Testis (tissue), 3 donors: ENCODE measurements around the gene ALPG. TPM values are rescaled to one million over a fixed set of nuclear protein-coding genes. Genes with fewer than 3 reads are reported as not detected.
A peak's percentile ranks its signal among the peaks of the same experiment; 100 is the strongest.
"Not testable (repeated sequence)": the region's sequence is repeated elsewhere in the genome, so short reads cannot be mapped to it uniquely, and the experiment has no call there.

Source experiments
- DNase-seq: peaks from one replicate; pipeline ENCODE4 v3.0.0-alpha.2; 2019
- H3K27ac ChIP-seq, 2 donors: fragments of 200-600 bp; sonication (generic); one replicate each; pipeline ENCODE4 v1.5.1; 2019
- H3K27me3 ChIP-seq: fragments of 200-600 bp; sonication (generic); one replicate; pipeline ENCODE4 v1.5.1; 2019
- H3K36me3 ChIP-seq: fragments of 200-600 bp; sonication (generic); one replicate; pipeline ENCODE4 v1.5.1; 2017; ENCODE audit warnings: low read depth; ENCODE audit errors: missing control alignments
- H3K4me1 ChIP-seq: fragments of 200-600 bp; sonication (generic); one replicate; pipeline ENCODE4 v1.5.1; 2019
- H3K4me3 ChIP-seq, 2 donors: fragments of 200-600 bp; sonication (generic); one replicate each; pipeline ENCODE4 v1.5.1; 2017 to 2019
- H3K9me3 ChIP-seq: fragments of 200-600 bp; sonication (generic); one replicate; pipeline ENCODE4 v1.5.1; 2017
- POLR2A ChIP-seq: fragments of 450-650 bp; IDR thresholded peaks from one replicate; pipeline ENCODE4 v1.6.1; 2017; ENCODE audit warnings: antibody characterized with exemption, mild to moderate bottlenecking, moderate library complexity
- WGBS, 2 donors: methylation state at CpG; one replicate each; pipeline ENCODE4 v1.1.5; 2018; 5-methylcytosine and 5-hydroxymethylcytosine counted together
- intact Hi-C: fragments of 100-400 bp; cut with DNase I; formaldehyde crosslinking; loops from one replicate; pipeline ENCODE4 v1.15.1; 2023; ENCODE audit warnings: low total_unique reads
- polyA plus RNA-seq: library from polyadenylated mRNA; stranded (reverse); fragments of 350-450 nt; fragmentation: Illumina TruSeq; extraction: RNeasy Lipid Tissue Mini Kit (QIAGEN cat#74804); gene quantifications from one replicate; pipeline ENCODE4 v1.2.3, GENCODE V29; 2014; ENCODE audit warnings: low read depth, low replicate concordance; ENCODE audit not compliant: insufficient read depth
- total RNA-seq, 2 donors: library from RNA; depleted of rRNA; stranded (reverse); fragments of >200 nt; gene quantifications; one replicate each; pipeline ENCODE4 v1.2.3, GENCODE V29; 2016
- TF ChIP-seq, protein P1 (sequence below), 3 experiments: fragments of 450-650 bp in 2 of 3; fragments of 200-600 bp in 1 of 3; sonication (generic) in 1 of 3; IDR thresholded peaks; one replicate each; pipeline ENCODE4 v1.5.1; 2016 to 2019; ENCODE audit warnings: antibody characterized with exemption in 3 of 3, mild to moderate bottlenecking in 2 of 3, moderate library complexity in 1 of 3

ALPG gene
- total and polyA plus RNA-seq, 3 donors from 2014 or later = 0.44 to 1.0 (median 0.93) TPM

DNA sequence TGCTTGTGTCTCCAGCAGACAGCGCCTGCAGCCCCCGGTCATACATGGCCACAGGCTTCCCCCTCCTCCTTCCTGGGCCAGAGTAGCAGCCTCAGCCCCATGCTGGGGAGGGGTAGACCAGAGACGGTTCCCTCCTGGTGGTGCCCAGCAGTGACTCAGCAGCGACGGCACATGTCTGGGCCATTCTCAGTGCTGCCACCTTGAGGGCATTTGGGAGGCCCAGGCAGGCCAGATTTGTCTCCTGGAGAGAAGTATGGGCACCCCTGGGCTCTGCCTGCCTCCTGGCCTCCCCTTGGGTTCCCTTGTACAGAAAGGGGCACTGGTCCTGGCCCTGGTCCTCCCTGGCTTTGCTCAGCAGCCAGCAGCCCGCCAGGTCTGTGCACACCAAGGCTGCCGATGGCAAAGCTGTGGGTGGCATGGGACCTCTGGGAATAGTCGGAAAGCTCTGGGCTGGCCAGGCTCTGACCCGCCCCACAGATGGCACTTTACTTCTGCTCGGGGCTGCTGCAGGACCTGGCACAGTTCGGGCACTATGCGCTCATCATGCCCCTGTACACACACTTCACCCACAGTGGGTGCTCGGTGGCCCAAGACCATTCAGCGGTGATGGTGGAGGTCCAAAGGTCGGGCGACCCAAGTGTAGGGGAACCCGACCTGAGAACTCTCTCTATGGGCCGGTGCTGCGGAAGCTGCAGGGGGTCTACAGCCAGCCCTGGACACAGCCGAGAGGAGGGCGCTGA, 37.9 kb downstream of the ALPG start:
- Histone ChIP-seq H3K27me3 (no peaks in the 10 kb centered on the region), H3K9me3 (no peaks in the 10 kb centered on the region), H3K4me3 (no peak overlapping the region), H3K27ac (no peak overlapping the region), H3K36me3 (no peaks in the 10 kb centered on the region), H3K4me1 (no peaks in the 10 kb centered on the region)
- TF ChIP-seq, protein P1, sequence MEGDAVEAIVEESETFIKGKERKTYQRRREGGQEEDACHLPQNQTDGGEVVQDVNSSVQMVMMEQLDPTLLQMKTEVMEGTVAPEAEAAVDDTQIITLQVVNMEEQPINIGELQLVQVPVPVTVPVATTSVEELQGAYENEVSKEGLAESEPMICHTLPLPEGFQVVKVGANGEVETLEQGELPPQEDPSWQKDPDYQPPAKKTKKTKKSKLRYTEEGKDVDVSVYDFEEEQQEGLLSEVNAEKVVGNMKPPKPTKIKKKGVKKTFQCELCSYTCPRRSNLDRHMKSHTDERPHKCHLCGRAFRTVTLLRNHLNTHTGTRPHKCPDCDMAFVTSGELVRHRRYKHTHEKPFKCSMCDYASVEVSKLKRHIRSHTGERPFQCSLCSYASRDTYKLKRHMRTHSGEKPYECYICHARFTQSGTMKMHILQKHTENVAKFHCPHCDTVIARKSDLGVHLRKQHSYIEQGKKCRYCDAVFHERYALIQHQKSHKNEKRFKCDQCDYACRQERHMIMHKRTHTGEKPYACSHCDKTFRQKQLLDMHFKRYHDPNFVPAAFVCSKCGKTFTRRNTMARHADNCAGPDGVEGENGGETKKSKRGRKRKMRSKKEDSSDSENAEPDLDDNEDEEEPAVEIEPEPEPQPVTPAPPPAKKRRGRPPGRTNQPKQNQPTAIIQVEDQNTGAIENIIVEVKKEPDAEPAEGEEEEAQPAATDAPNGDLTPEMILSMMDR (IDR thresholded peaks at IDR 0.05) = peak; percentile 25 to 50 (median 30)
- TF ChIP-seq POLR2A = no peak
- DNase-seq = peak; percentile 70
- WGBS, 2 donors = 77 to 81% methylated on average over 4 to 21 of the region's 21 CpGs
- intact Hi-C loops = no loop called here

DNA sequence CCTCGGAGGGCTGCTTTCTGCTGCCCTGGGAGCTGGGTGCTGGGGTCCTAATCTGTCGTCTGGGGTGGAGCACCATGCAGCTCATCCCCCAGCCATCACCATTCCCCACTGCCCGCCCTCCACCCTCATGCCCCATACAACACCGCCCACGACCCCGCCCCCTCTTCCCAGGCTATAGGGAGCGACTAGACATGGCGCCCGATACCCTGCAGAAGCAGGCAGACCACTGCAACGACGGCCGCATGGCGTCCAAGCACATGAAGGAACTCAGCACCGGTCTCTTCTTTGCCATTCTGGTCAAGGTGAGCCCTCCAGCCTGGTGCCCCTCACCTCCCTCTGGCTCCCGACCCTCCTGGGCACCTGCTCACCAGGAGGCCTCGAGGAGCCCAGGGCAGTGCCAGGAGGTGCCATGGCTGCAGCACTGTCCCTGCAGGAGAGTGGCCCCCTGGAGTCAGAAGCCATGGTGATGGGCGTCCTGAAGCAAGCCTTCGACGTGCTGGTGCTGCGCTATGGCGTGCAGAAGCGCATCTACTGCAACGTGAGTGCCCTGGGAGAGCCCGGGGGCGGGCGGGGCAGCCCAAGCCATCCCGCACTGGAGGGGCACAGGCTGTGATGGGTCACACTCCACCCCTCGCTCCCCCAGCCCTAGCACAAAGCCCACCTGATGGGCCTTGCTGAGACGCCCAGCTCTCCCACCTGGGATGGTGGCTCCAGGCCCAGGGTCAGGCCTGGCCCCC, 38.7 kb downstream of the ALPG start:
- intact Hi-C loops, H3K27ac ChIP-seq, H3K27me3 ChIP-seq, DNase-seq, H3K9me3 ChIP-seq, H3K36me3 ChIP-seq, H3K4me1 ChIP-seq, H3K4me3 ChIP-seq: not testable (repeated sequence)
- 84 to 90% methylated on average over 9 to 27 of the region's 29 CpGs for WGBS, 2 donors

DNA sequence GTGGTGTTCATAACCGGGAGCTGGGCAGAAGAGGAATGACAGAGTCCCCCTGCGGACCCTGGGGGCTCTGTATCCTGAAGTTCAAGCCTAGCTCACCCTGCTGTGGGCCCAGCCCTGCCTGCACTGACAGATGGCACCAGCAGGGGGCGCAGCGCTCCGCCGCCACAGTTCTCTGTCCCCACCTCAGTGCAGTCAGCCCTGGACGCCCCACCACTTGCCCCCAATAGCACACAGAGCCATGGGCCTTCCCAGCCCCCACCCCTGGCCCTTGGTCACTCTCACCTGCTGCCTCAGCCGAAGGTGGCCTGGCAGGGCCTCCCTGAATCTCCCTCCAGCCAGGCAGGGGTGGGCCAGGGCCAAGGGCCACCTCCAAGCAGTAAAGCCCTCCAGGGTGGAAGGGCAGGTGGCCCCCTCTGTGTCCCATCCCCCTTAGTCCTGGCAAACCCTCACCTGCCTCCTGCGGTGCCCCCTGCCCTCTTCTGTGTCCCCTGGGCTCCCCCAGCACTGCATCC, 39.7 kb downstream of the ALPG start:
- intact Hi-C loops, H3K27me3 ChIP-seq, H3K9me3 ChIP-seq, H3K4me1 ChIP-seq, H3K36me3 ChIP-seq, H3K4me3 ChIP-seq, H3K27ac ChIP-seq, DNase-seq: not testable (repeated sequence)
- 33 to 100% methylated on average over 1 to 7 of the region's 9 CpGs for WGBS, 2 donors
- TF ChIP-seq, protein P1 (IDR thresholded peaks at IDR 0.05) = peak in 2 of 3 experiments; percentile 44 to 59

DNA sequence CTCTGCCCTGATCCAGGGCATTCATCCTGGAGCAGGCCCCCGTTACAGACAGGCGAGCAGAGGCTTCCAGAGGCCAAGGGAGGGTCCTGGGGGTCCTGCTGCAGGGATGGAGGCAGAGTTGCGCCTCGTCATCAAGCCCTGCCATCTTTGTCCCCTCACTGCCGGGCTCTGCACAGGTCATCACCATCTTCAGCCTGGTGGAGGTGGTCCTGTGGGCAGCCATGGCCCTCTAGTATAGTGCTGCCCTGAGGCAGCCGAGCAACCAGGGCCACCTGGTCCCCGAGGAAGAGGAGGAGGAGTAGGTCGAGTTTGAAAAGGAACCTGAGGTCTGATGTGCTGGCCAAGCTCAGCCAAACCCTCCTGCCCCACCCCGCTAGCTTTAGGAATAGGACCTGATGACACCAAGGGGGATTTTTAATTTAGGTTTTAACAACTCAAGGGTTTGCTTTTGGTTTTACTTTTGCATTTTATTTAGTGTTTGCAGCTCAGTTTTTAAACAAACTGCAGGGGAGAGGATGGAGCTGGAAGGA, 40.5 kb downstream of the ALPG start:
- WGBS, 2 donors = 72 to 86% methylated on average over 8 to 9 of the region's 9 CpGs
- intact Hi-C loops = no loop called here
- no peak overlapping the region for H3K27ac ChIP-seq

More for the DNA sequence above, 40.5 kb downstream of the ALPG start:
- H3K9me3 ChIP-seq = no peaks in the 10 kb centered on the region
- DNase-seq = no peak
- H3K36me3 ChIP-seq = no peaks in the 10 kb centered on the region
- H3K4me3 ChIP-seq = no peak overlapping the region
- H3K27me3 ChIP-seq = no peaks in the 10 kb centered on the region
- H3K4me1 ChIP-seq = no peaks in the 10 kb centered on the region
- TF ChIP-seq, protein P1 (IDR thresholded peaks at IDR 0.05) = no peak
- no peak for TF ChIP-seq POLR2A
